GM10266 (cell line): Measurements from ENCODE around the gene PLBD2.

Experiments used
- DNase-seq: peaks from one replicate; pipeline ENCODE4 v3.0.0; 2012; ENCODE audit errors: extremely low spot score
- TF ChIP-seq, protein P1 (sequence below): IDR thresholded peaks from 2 replicates; pipeline ENCODE4 v1.5.1; 2012; ENCODE audit warnings: mild to moderate bottlenecking, low read depth; ENCODE audit not compliant: control insufficient read depth, insufficient read depth; ENCODE audit errors: missing control alignments

PLBD2 gene

DNA sequence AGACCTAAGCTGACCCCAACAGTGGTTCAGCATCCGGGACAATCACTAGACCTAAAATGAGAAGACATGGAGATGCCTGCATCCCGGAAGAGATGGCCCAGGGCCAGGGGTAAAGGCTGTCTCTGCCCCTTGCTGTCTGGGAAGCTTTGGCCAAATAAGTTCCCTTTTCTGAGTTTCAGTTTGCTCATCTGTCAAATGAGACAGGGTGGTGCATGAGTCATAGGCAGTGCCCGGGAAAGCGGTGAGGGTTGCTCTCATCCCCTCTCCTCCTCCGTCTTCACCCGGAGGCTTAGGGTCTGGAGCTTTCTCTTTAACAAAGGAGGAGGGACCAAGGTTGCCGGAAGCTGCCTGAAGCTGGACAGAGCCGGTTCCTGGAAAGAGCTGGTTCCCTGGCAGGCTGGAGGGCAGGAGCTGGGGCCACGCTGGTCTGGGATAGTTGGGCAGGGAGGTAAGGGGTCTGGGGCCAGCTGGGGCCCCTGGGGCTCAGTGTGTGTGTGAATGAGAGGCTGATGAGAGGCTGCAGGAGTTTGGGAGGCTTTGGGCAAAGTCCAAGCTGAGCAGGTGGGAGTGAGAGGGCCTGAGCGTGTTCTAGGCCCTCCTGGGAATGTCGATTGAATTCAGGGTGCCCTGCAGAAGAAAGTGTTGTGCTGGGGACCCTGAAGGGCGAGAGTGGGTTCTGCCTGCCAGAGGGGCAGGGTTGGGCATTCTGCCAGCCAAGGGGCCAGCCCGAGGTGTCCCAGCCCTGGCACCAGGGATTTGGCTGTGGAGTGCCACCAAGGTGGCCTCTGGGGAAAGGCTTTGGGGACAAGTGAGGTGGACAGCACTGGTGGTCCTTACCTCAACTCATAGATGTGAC, 63.9 kb downstream of the PLBD2 start, which contains the start of gene SDSL:
Gene SDSL, plus strand, starts transcription at position 351 of the 856 bp plus-strand sequence. CDS start 5,603 bp downstream, outside the sequence.
- peak; percentile 53 for DNase-seq
- TF ChIP-seq, protein P1, sequence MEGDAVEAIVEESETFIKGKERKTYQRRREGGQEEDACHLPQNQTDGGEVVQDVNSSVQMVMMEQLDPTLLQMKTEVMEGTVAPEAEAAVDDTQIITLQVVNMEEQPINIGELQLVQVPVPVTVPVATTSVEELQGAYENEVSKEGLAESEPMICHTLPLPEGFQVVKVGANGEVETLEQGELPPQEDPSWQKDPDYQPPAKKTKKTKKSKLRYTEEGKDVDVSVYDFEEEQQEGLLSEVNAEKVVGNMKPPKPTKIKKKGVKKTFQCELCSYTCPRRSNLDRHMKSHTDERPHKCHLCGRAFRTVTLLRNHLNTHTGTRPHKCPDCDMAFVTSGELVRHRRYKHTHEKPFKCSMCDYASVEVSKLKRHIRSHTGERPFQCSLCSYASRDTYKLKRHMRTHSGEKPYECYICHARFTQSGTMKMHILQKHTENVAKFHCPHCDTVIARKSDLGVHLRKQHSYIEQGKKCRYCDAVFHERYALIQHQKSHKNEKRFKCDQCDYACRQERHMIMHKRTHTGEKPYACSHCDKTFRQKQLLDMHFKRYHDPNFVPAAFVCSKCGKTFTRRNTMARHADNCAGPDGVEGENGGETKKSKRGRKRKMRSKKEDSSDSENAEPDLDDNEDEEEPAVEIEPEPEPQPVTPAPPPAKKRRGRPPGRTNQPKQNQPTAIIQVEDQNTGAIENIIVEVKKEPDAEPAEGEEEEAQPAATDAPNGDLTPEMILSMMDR: no peak

DNA sequence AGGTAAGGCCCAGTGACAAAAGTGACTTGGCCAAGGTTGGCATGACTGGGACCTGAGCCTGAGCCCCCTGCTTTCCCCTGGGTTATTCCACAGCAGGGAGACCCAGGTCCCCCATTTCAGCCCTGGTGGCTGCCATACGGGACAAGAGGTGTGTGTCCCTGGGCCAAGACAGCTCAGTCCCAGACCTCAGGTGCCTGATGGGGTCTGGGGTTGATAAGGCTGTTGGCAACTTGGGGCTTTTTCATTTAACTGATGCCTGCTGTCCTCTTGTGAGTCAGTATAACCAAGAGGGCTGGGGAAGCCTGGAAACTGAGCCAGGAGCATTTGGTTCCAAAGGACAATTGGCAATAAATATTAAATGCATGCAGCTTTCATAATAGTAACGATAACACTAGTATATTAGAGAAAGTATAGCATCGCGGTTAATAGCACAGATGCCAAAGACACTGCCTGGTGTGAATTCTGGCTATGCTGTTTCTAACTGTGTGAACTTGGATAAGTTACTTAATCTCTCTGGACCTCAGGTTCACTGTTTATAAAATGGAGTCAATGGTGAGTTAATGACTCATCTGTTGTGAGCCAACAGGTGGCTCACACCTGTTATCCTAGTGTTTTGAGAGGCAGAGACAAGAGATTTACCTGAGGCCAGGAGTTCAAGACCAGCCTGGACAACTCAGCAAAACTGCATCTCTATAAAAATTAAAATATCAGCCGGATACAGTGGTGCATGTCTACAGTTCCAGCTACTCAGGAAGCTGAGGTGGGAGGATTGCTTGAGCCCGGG, 64.7 kb downstream of the PLBD2 start:
- TF ChIP-seq, protein P1: no peak
- DNase-seq: no peak

DNA sequence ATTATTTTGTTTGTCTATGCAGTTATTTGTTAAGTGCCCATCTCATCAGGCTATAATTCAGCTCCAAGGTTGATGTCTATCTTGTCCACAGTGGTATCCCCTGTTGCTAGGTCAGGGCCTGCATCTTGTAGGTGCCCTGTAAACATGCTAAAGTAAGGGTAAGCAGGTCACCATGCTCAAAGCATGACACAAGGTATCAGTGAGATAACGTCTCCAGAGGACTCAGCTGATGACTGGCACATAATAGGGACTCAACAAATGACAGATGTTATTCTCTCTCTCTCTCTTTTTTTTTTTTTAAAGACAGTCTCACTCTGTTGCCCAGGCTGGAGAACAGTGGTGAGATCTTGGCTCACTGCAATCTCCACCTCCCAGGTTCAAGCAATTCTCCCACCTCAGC, 66.1 kb downstream of the PLBD2 start:
- no peak for DNase-seq
- TF ChIP-seq, protein P1: no peak

DNA sequence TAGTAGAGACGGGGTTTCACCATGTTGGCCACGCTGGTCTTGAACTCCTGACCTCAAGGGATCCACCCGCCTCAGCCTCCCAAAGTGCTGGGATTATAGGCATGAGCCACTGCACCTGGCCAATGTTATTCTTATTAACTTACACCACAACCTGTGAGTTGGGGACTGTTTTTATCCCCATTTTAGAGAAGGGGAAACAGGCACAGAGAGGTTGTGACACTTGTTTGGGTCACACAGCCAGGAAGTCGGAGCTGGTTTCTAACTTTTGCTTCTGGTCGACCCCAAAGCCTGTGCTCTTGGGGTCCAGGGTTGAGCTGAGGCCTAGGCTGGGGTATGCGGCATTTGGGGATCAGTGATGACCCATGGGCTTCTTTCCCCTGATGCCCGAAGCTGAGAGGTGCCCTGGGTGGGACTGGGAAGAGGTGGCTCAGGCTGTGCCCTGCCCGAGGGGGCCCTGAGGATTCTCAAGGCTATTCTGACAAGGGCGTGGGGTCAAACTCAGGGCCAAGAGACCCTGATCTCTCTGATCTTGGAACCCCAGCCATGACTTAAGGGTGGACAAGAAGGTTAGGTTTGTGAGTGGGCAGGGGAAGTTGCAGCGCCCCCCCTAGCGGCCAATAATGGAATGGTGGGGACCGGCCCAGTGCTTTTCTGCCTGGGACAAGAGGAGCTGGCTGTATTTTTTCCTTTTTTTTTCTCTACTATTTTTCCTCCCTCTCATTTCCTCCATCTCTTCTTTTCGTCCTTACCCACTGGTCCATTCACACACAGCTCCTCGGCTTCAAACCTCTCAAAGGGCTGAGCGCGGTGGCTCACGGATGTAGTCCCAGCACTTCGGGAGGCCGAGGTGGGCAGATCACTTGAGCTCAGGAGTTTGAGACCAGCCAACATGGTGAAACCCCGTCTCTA, 66.8 kb downstream of the PLBD2 start:
- peak; percentile 59 for DNase-seq
- TF ChIP-seq, protein P1: peak; percentile 79

DNA sequence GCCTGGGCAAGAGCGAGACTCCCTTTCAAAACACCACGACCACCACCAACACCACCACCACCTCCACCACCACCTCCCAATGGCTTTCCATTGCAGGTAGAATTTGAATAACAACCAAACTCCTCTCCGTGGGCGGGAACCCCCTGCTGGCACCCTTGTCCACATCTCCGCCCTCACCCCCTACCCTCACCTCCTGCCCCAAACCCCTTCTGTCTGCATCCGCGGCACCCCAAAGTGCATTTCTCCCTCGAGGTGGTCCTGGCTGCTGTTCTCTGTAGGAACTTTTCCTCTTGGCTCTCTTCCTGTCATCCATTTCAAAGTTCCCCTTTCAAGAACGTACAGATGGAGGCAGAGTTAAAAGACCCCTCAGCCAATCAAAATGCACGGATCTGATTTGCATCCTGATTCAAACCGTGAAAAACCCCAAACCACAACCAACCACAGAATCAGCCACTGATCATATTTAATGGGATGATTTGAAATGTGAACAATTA, 67.6 kb downstream of the PLBD2 start:
- no peak for DNase-seq
- TF ChIP-seq, protein P1: no peak

DNA sequence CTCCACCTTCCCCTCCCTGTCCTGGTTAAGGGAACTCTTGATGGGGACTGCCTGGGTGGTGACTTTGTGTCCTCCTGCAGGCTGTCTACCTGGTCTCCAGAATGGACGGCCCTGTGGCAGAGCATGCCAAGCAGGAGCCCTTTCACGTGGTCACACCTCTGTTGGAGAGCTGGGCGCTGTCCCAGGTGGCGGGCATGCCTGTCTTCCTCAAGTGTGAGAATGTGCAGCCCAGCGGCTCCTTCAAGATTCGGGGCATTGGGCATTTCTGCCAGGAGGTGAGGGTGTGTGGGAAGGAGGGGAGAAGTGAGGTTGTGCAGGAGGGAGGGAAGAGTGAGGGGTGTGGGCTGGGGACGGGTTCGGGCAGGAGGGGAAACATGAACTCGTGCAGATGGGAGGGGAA, 69.5 kb downstream of the PLBD2 start:
- no peak for DNase-seq
- TF ChIP-seq, protein P1: no peak
